Neural cell (in vitro differentiated cells): Measurements from ENCODE around the gene HLA-DRB1.

Source experiments
- EP300 ChIP-seq: fragments of 450-650 bp; conservative IDR thresholded peaks from 2 replicates; pipeline ENCODE4 v1.6.1; 2014; ENCODE audit warnings: antibody characterized with exemption, mild to moderate bottlenecking, moderate library complexity; ENCODE audit not compliant: poor library complexity, severe bottlenecking
- EZH2 ChIP-seq: fragments of 200-600, 300-800 bp; shearing (Covaris generic), sonication (generic); IDR thresholded peaks from 2 replicates; pipeline ENCODE4 v1.6.1; 2014; ENCODE audit warnings: antibody characterized with exemption, low read length, borderline replicate concordance, mild to moderate bottlenecking; ENCODE audit not compliant: insufficient read depth, poor library complexity, severe bottlenecking
- MXI1 ChIP-seq: fragments of 450-650 bp; conservative IDR thresholded peaks from 2 replicates; pipeline ENCODE4 v1.6.1; 2014; ENCODE audit warnings: antibody characterized with exemption, mild to moderate bottlenecking; ENCODE audit not compliant: poor library complexity, severe bottlenecking
- POLR2AphosphoS5 ChIP-seq: IDR thresholded peaks from 2 replicates; pipeline ENCODE4 v1.6.1; 2012
- RAD21 ChIP-seq: fragments of 450-650 bp; conservative IDR thresholded peaks from 2 replicates; pipeline ENCODE4 v1.6.1; 2014; ENCODE audit warnings: antibody characterized with exemption, mild to moderate bottlenecking, moderate library complexity
- SMC3 ChIP-seq: fragments of 450-650 bp; conservative IDR thresholded peaks from 2 replicates; pipeline ENCODE4 v1.6.1; 2014; ENCODE audit warnings: antibody characterized with exemption, mild to moderate bottlenecking, moderate library complexity; ENCODE audit not compliant: poor library complexity
- TAF1 ChIP-seq: IDR thresholded peaks from 2 replicates; pipeline ENCODE4 v1.6.1; 2012; ENCODE audit warnings: low read depth
- TF ChIP-seq, protein P1 (sequence below): fragments of 450-650 bp; IDR thresholded peaks from 2 replicates; pipeline ENCODE4 v1.5.1; 2014; ENCODE audit warnings: antibody characterized with exemption, mild to moderate bottlenecking, moderate library complexity; ENCODE audit not compliant: poor library complexity, severe bottlenecking
- TF ChIP-seq, protein P2 (sequence below): IDR thresholded peaks from 2 replicates; pipeline ENCODE4 v1.6.1; 2012; ENCODE audit warnings: borderline replicate concordance

DNA sequence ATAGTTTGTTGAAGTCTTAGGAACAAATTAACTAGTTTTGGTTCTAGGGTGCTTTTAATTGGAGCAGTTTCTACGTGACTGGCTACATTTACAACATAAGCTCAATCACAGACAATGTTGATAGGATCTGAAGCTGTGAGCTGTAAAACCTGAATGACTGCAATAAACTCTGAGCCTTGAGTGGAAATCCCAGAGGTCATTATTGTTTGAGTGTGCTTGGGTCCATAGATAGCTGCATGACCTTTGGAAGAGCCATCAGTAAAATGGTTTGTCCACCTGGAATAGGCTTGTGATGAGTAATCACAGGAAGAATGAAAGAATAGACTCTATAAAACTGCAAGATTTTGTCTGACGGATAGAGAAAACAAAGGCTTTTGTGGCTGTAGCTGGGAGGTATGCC is 26.7 kb downstream of the HLA-DRB1 start:
- TF ChIP-seq, protein P1, sequence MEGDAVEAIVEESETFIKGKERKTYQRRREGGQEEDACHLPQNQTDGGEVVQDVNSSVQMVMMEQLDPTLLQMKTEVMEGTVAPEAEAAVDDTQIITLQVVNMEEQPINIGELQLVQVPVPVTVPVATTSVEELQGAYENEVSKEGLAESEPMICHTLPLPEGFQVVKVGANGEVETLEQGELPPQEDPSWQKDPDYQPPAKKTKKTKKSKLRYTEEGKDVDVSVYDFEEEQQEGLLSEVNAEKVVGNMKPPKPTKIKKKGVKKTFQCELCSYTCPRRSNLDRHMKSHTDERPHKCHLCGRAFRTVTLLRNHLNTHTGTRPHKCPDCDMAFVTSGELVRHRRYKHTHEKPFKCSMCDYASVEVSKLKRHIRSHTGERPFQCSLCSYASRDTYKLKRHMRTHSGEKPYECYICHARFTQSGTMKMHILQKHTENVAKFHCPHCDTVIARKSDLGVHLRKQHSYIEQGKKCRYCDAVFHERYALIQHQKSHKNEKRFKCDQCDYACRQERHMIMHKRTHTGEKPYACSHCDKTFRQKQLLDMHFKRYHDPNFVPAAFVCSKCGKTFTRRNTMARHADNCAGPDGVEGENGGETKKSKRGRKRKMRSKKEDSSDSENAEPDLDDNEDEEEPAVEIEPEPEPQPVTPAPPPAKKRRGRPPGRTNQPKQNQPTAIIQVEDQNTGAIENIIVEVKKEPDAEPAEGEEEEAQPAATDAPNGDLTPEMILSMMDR: no peak
- no peak for TF ChIP-seq POLR2AphosphoS5
- TF ChIP-seq EP300: no peak
- TF ChIP-seq RAD21: no peak
- no peak for TF ChIP-seq SMC3
- no peak for TF ChIP-seq EZH2
- TF ChIP-seq TAF1: no peak
- TF ChIP-seq, protein P2, sequence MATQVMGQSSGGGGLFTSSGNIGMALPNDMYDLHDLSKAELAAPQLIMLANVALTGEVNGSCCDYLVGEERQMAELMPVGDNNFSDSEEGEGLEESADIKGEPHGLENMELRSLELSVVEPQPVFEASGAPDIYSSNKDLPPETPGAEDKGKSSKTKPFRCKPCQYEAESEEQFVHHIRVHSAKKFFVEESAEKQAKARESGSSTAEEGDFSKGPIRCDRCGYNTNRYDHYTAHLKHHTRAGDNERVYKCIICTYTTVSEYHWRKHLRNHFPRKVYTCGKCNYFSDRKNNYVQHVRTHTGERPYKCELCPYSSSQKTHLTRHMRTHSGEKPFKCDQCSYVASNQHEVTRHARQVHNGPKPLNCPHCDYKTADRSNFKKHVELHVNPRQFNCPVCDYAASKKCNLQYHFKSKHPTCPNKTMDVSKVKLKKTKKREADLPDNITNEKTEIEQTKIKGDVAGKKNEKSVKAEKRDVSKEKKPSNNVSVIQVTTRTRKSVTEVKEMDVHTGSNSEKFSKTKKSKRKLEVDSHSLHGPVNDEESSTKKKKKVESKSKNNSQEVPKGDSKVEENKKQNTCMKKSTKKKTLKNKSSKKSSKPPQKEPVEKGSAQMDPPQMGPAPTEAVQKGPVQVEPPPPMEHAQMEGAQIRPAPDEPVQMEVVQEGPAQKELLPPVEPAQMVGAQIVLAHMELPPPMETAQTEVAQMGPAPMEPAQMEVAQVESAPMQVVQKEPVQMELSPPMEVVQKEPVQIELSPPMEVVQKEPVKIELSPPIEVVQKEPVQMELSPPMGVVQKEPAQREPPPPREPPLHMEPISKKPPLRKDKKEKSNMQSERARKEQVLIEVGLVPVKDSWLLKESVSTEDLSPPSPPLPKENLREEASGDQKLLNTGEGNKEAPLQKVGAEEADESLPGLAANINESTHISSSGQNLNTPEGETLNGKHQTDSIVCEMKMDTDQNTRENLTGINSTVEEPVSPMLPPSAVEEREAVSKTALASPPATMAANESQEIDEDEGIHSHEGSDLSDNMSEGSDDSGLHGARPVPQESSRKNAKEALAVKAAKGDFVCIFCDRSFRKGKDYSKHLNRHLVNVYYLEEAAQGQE: no peak
- no peak for TF ChIP-seq MXI1
